SK-N-SH treated with all-trans-retinoic acid at 6 μM for 48 hours (cell line): Measurements from ENCODE around the gene TRIM69.
"Not testable (repeated sequence)": the region's sequence is repeated elsewhere in the genome, so short reads cannot be mapped to it uniquely, and the experiment has no call there.

Source experiments
- ATAC-seq: fragments of 200-7000 bp; cut with Tn5 transposase; 3 replicates; pipeline ENCODE4 v1.9.1; 2020; ENCODE audit warnings: mild to moderate bottlenecking, moderate library complexity
- ARNTL ChIP-seq: fragments of 450-650 bp; formaldehyde crosslinking; IDR thresholded peaks from 2 replicates; pipeline ENCODE4 v1.5.0; 2020; ENCODE audit warnings: low read depth, mild to moderate bottlenecking, moderate library complexity, borderline replicate concordance
- BACH2 ChIP-seq: fragments of 250-450 bp; sonication (Bioruptor Pico); IDR thresholded peaks from 2 replicates; pipeline ENCODE4 v1.9.0; 2021; ENCODE audit warnings: mild to moderate bottlenecking, borderline replicate concordance
- CSDC2 ChIP-seq: fragments of 250-450 bp; sonication (Bioruptor Pico); IDR thresholded peaks from 2 replicates; pipeline ENCODE4 v1.5.0; 2020; ENCODE audit warnings: mild to moderate bottlenecking, moderate library complexity
- ESRRG ChIP-seq: fragments of 250-450 bp; sonication (Bioruptor Pico); IDR thresholded peaks from 2 replicates; pipeline ENCODE4 v1.6.1; 2021; ENCODE audit warnings: mild to moderate bottlenecking
- GLIS3 ChIP-seq: fragments of 250-450 bp; sonication (Bioruptor Pico); IDR thresholded peaks from 2 replicates; pipeline ENCODE4 v1.5.0; 2020; ENCODE audit warnings: mild to moderate bottlenecking, moderate library complexity
- OSR1 ChIP-seq: fragments of 250-450 bp; sonication (Bioruptor Pico); IDR thresholded peaks from 2 replicates; pipeline ENCODE4 v1.8.0; 2022; ENCODE audit warnings: moderate library complexity, mild to moderate bottlenecking, inconsistent platforms
- PPARA ChIP-seq: fragments of 250-450 bp; sonication (Bioruptor Pico); IDR thresholded peaks from 2 replicates; pipeline ENCODE4 v1.5.0; 2020; ENCODE audit warnings: mild to moderate bottlenecking, borderline replicate concordance
- RARB ChIP-seq: fragments of 250-450 bp; sonication (Bioruptor Pico); IDR thresholded peaks from 2 replicates; pipeline ENCODE4 v1.8.0; 2021; ENCODE audit warnings: mild to moderate bottlenecking, moderate library complexity
- SNAI2 ChIP-seq: fragments of 250-450 bp; sonication (Bioruptor Pico); IDR thresholded peaks from 2 replicates; pipeline ENCODE4 v1.5.0; 2020; ENCODE audit warnings: mild to moderate bottlenecking, moderate library complexity
- TCF4 ChIP-seq: fragments of 250-450 bp; sonication (Bioruptor Pico); IDR thresholded peaks from 2 replicates; pipeline ENCODE4 v1.8.0; 2021; ENCODE audit warnings: mild to moderate bottlenecking, moderate library complexity, borderline replicate concordance
- ZFP3 ChIP-seq: fragments of 250-450 bp; sonication (Bioruptor Pico); IDR thresholded peaks from 2 replicates; pipeline ENCODE4 v1.5.0; 2020; ENCODE audit warnings: mild to moderate bottlenecking, moderate library complexity
- ZFP30 ChIP-seq: fragments of 450-650 bp; formaldehyde crosslinking; IDR thresholded peaks from 2 replicates; pipeline ENCODE4 v1.5.0; 2022; ENCODE audit warnings: mild to moderate bottlenecking, moderate library complexity
- ZNF70 ChIP-seq: fragments of 450-650 bp; formaldehyde crosslinking; IDR thresholded peaks from 2 replicates; pipeline ENCODE4 v1.5.0; 2020; ENCODE audit warnings: mild to moderate bottlenecking, moderate library complexity
- ZNF8 ChIP-seq: fragments of 450-650 bp; formaldehyde crosslinking; IDR thresholded peaks from 2 replicates; pipeline ENCODE4 v1.5.0; 2020; ENCODE audit warnings: mild to moderate bottlenecking, moderate library complexity
- TF ChIP-seq, protein P1 (sequence below): fragments of 250-450 bp; sonication (Bioruptor Pico); IDR thresholded peaks from 2 replicates; pipeline ENCODE4 v1.5.0; 2020; ENCODE audit warnings: mild to moderate bottlenecking, moderate library complexity
- TF ChIP-seq, protein P2 (sequence below): fragments of 250-450 bp; sonication (Bioruptor Pico); IDR thresholded peaks from 2 replicates; pipeline ENCODE4 v1.8.0; 2020; ENCODE audit warnings: mild to moderate bottlenecking, moderate library complexity, borderline replicate concordance
- TF ChIP-seq, protein P3 (sequence below): fragments of 250-450 bp; sonication (Bioruptor Pico); IDR thresholded peaks from 2 replicates; pipeline ENCODE4 v1.5.1; 2020; ENCODE audit warnings: low read depth, mild to moderate bottlenecking, moderate library complexity
- TF ChIP-seq, protein P4 (sequence below): fragments of 250-450 bp; sonication (Bioruptor Pico); IDR thresholded peaks from 2 replicates; pipeline ENCODE4 v1.5.1; 2021; ENCODE audit warnings: mild to moderate bottlenecking, moderate library complexity

The TRIM69 gene

DNA sequence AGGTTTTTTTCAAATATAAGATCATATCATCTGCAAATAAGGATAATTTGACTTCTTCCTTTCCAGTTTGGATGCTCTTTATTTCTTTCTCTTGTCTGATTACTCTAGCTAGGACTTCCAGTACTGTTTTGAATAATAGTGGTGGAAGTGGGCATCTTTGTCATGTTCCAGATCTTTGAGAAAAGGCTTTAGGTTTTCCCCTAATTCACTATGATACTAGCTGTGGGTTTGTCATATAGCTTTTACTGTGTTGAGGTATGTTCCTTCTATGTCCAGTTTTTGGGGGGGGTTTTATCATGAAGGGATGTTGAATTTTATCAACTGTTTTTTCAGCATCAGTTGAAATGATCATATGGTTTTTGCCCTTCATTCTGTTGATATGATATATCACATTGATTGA, 35.7 kb upstream of the TRIM69 start:
- ATAC-seq = not testable (repeated sequence)

DNA sequence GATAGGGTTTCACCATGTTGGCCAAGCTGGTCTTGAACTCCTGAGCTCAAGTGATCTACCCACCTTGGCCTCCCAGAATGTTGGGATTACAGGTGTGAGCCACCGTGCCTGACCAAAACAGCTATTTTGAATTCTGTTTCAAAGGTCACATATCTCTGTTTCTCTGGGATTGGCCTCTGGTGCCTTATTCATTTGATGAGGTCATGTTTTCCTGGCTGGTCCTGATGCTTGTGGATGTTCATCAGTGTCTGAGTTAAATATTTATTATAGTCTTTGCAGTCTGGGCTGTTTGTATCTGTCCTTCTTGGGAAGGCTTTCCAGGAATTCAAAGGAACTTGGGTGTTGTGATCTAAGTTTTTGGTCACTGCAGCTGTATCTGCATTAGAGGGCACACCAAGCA, 30.3 kb upstream of the TRIM69 start:
- TF ChIP-seq ESRRG = no peak
- TF ChIP-seq, protein P1, sequence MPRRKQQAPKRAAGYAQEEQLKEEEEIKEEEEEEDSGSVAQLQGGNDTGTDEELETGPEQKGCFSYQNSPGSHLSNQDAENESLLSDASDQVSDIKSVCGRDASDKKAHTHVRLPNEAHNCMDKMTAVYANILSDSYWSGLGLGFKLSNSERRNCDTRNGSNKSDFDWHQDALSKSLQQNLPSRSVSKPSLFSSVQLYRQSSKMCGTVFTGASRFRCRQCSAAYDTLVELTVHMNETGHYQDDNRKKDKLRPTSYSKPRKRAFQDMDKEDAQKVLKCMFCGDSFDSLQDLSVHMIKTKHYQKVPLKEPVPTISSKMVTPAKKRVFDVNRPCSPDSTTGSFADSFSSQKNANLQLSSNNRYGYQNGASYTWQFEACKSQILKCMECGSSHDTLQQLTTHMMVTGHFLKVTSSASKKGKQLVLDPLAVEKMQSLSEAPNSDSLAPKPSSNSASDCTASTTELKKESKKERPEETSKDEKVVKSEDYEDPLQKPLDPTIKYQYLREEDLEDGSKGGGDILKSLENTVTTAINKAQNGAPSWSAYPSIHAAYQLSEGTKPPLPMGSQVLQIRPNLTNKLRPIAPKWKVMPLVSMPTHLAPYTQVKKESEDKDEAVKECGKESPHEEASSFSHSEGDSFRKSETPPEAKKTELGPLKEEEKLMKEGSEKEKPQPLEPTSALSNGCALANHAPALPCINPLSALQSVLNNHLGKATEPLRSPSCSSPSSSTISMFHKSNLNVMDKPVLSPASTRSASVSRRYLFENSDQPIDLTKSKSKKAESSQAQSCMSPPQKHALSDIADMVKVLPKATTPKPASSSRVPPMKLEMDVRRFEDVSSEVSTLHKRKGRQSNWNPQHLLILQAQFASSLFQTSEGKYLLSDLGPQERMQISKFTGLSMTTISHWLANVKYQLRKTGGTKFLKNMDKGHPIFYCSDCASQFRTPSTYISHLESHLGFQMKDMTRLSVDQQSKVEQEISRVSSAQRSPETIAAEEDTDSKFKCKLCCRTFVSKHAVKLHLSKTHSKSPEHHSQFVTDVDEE (CRISPR knock-in tag) = no peak
- no peak for TF ChIP-seq ZNF8 (CRISPR knock-in tag)
- no peak for TF ChIP-seq ARNTL (CRISPR knock-in tag)
- TF ChIP-seq ZFP3 (CRISPR knock-in tag) = no peak
- no peak for ATAC-seq

DNA sequence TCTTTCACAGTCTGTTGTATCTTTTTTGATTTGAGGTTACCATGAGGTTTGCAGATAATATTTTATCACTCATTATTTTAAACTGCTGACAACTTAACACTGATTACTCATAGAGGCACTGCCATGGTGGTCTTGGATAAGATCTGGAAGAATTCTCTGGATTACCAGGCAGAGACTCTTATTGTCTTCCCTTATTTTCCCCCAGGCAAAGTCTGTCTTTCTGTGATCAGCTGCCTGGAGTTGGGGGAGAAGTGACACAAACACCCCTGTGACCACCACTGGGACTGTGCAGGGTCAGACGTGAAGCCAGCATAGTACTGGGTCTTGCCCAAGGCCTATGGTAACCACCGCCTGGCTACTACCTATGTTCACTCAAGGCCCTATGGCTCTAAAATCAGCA, 29.9 kb upstream of the TRIM69 start:
- TF ChIP-seq PPARA (no peak), ZFP30 (CRISPR knock-in tag) (no peak), ZNF70 (CRISPR knock-in tag) (no peak), SNAI2 (CRISPR knock-in tag) (no peak), ARNTL (CRISPR knock-in tag) (no peak), BACH2 (CRISPR knock-in tag) (no peak), ZFP3 (CRISPR knock-in tag) (no peak), TCF4 (no peak), GLIS3 (no peak), OSR1 (no peak), ZNF8 (CRISPR knock-in tag) (no peak)
- TF ChIP-seq, protein P2, sequence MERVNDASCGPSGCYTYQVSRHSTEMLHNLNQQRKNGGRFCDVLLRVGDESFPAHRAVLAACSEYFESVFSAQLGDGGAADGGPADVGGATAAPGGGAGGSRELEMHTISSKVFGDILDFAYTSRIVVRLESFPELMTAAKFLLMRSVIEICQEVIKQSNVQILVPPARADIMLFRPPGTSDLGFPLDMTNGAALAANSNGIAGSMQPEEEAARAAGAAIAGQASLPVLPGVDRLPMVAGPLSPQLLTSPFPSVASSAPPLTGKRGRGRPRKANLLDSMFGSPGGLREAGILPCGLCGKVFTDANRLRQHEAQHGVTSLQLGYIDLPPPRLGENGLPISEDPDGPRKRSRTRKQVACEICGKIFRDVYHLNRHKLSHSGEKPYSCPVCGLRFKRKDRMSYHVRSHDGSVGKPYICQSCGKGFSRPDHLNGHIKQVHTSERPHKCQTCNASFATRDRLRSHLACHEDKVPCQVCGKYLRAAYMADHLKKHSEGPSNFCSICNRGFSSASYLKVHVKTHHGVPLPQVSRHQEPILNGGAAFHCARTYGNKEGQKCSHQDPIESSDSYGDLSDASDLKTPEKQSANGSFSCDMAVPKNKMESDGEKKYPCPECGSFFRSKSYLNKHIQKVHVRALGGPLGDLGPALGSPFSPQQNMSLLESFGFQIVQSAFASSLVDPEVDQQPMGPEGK (CRISPR knock-in tag) = no peak
- TF ChIP-seq, protein P3, sequence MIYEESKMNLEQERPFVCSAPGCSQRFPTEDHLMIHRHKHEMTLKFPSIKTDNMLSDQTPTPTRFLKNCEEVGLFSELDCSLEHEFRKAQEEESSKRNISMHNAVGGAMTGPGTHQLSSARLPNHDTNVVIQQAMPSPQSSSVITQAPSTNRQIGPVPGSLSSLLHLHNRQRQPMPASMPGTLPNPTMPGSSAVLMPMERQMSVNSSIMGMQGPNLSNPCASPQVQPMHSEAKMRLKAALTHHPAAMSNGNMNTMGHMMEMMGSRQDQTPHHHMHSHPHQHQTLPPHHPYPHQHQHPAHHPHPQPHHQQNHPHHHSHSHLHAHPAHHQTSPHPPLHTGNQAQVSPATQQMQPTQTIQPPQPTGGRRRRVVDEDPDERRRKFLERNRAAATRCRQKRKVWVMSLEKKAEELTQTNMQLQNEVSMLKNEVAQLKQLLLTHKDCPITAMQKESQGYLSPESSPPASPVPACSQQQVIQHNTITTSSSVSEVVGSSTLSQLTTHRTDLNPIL (CRISPR knock-in tag) = no peak
- TF ChIP-seq, protein P4, sequence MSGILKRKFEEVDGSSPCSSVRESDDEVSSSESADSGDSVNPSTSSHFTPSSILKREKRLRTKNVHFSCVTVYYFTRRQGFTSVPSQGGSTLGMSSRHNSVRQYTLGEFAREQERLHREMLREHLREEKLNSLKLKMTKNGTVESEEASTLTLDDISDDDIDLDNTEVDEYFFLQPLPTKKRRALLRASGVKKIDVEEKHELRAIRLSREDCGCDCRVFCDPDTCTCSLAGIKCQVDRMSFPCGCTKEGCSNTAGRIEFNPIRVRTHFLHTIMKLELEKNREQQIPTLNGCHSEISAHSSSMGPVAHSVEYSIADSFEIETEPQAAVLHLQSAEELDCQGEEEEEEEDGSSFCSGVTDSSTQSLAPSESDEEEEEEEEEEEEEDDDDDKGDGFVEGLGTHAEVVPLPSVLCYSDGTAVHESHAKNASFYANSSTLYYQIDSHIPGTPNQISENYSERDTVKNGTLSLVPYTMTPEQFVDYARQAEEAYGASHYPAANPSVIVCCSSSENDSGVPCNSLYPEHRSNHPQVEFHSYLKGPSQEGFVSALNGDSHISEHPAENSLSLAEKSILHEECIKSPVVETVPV = no peak
- no peak for ATAC-seq

DNA sequence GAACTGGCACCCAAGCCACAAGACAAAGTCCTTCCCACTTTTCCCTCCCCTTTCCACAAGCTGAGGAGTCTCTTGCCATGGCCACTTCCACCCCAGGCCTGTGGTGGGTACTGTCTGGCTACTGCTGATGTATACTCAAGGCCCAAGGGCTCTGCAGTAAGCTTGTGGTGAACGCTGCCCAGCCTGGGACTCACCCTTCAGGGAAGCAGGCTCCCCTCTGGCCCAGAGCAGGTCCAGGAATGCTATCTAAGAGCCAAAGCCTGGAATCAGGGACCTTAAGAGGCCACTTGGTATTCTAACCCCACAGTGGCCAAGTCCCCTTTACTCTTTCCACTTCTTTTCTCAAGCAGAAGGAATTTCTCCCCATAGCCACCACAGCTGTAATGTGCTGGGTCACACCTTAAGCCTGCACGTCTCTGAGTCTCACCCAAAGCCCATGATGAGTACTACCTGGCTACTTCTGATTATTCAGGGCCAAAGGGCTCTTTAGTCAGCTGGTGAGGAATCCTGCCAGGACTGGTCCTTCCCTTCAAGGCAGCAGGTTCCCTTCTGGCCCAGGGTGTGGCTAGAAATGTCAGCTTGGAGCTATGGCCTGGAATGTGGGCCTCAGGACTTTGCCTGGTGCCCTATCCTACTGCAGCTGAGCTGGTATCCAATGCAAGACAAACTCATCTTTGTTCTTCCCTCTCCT, 29.2 kb upstream of the TRIM69 start:
- no peak for ATAC-seq
- TF ChIP-seq, protein P4 = no peak
- TF ChIP-seq CSDC2 (CRISPR knock-in tag) = no peak
- TF ChIP-seq ESRRG = no peak
- TF ChIP-seq TCF4 = no peak
- TF ChIP-seq RARB (CRISPR knock-in tag) = no peak
- no peak for TF ChIP-seq SNAI2 (CRISPR knock-in tag)
